ENCODE results near the gene EXOSC7. TPM values are rescaled to one million over a fixed set of nuclear protein-coding genes. Genes with fewer than 3 reads are reported as not detected.

EXOSC7 gene
- total RNA-seq, 1 experiment from 2014 or later = 88.7 TPM

DNA sequence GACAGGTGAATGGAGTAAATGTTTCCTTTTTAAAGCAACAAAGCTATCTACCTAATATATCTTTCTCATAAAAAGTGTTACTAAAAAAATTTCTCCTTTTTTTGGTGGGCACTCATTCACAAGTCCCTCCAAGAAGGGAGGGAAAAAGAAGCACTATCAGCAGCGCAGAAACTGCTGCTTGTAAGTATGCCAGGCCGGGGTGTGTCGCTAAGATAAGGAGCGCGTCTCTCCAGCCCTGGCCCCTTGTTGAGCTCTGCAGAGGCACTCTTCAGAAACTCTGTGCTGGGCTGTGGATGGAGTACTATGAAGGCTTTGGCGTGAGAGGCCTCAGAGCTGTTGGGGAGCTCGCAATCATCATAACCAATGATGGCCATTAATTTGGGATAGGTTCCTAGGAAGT lies 49.1 kb upstream of the EXOSC7 start:
- no peak overlapping the region for H4K91ac ChIP-seq (ENCODE audit: insufficient read length, low read depth, low read length)
- no peaks in the 10 kb centered on the region for H3K79me2 ChIP-seq (ENCODE audit: insufficient read depth, low read length)
- H3K9me3 ChIP-seq (ENCODE audit: control insufficient read depth, low read depth, low read length) = no peaks in the 10 kb centered on the region
- Mint-ChIP-seq H3K4me1 (peaks cover 1 to 2% of the 10 kb centered on the region in 2 experiments), H3K27ac (peak overlapping the region in 1 of 3 experiments; percentile 47; a peak in 1 of 7 replicates), H3K9me3 (no peaks in the 10 kb centered on the region), H3K27me3 (ENCODE audit: low read depth) (no peaks in the 10 kb centered on the region), H3K4me3 (no peak overlapping the region), H3K36me3 (ENCODE audit: insufficient read depth in 1 of 3, low read depth in 3 of 3) (peaks cover 18 to 47% (median 46%) of the 10 kb centered on the region in 3 experiments; a peak in 6 of 7 replicates)
- no peak overlapping the region for H2BK15ac ChIP-seq (ENCODE audit: low read depth, low read length)
- no peak overlapping the region for H4K5ac ChIP-seq (ENCODE audit: insufficient read length, low read depth, low read length)
- TF ChIP-seq, protein P1, sequence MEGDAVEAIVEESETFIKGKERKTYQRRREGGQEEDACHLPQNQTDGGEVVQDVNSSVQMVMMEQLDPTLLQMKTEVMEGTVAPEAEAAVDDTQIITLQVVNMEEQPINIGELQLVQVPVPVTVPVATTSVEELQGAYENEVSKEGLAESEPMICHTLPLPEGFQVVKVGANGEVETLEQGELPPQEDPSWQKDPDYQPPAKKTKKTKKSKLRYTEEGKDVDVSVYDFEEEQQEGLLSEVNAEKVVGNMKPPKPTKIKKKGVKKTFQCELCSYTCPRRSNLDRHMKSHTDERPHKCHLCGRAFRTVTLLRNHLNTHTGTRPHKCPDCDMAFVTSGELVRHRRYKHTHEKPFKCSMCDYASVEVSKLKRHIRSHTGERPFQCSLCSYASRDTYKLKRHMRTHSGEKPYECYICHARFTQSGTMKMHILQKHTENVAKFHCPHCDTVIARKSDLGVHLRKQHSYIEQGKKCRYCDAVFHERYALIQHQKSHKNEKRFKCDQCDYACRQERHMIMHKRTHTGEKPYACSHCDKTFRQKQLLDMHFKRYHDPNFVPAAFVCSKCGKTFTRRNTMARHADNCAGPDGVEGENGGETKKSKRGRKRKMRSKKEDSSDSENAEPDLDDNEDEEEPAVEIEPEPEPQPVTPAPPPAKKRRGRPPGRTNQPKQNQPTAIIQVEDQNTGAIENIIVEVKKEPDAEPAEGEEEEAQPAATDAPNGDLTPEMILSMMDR (conservative IDR thresholded peaks at IDR 0.05) = no peak
- H3K27ac ChIP-seq (ENCODE audit: insufficient read length, low read depth, low read length) = no peak overlapping the region
- DNase-seq = no peak
- no peaks in the 10 kb centered on the region for H3K79me1 ChIP-seq (ENCODE audit: insufficient read depth, low read depth, low read length, poor library complexity, severe bottlenecking)
- H3K4me1 ChIP-seq (ENCODE audit: insufficient read depth, low read length) = no peaks in the 10 kb centered on the region
- H3K23ac ChIP-seq (ENCODE audit: insufficient read length, low read depth, low read length) = no peak overlapping the region
- H3K56ac ChIP-seq (ENCODE audit: insufficient read length, low read depth, low read length) = no peak overlapping the region
- no peak overlapping the region for H3K9ac ChIP-seq (ENCODE audit: extremely low read depth, insufficient read length, low read length)
- no peak overlapping the region for H2AFZ ChIP-seq (ENCODE audit: low read length)
- H3K14ac ChIP-seq (ENCODE audit: insufficient read depth, low read length) = no peak overlapping the region
- H3K4ac ChIP-seq (ENCODE audit: low read depth, low read length) = no peak overlapping the region
- no peaks in the 10 kb centered on the region for H3K23me2 ChIP-seq (ENCODE audit: insufficient read length, low read depth, low read length, poor library complexity, severe bottlenecking)
- H3K18ac ChIP-seq (ENCODE audit: insufficient read length, low read depth, low read length) = no peak overlapping the region
- H4K20me1 ChIP-seq (ENCODE audit: control insufficient read depth, insufficient read depth, insufficient read length) = no peaks in the 10 kb centered on the region
- no peak overlapping the region for H2BK20ac ChIP-seq (ENCODE audit: low read depth, low read length, poor library complexity, severe bottlenecking)
- H2BK120ac ChIP-seq (ENCODE audit: low read depth, low read length, poor library complexity, severe bottlenecking) = no peak overlapping the region
- H3K27me3 ChIP-seq (ENCODE audit: insufficient read depth, low read length) = no peaks in the 10 kb centered on the region
- H2AK5ac ChIP-seq (ENCODE audit: insufficient read length, low read length) = no peak overlapping the region
- no CpG with 5 or more reads among the region's 7 CpGs for WGBS (ENCODE audit: extremely low coverage, insufficient read length, low lambda C conversion rate)
- no peak overlapping the region for H3T11ph ChIP-seq (ENCODE audit: low read length)
- no peak overlapping the region for H2BK5ac ChIP-seq (ENCODE audit: insufficient read length, low read length)
- no peak overlapping the region for H4K8ac ChIP-seq (replicated peaks; ENCODE audit: insufficient read length, low read depth, low read length)
- no peak overlapping the region for H2BK12ac ChIP-seq (ENCODE audit: insufficient read length, low read depth, low read length)
- H3K4me2 ChIP-seq (ENCODE audit: insufficient read depth, insufficient read length, low read length) = no peak overlapping the region
